Small intestine (tissue), 7 donors: ENCODE measurements around the gene C5orf58. TPM values are rescaled to one million over a fixed set of nuclear protein-coding genes. Genes with fewer than 3 reads are reported as not detected.
"Not testable (repeated sequence)": the region's sequence is repeated elsewhere in the genome, so short reads cannot be mapped to it uniquely, and the experiment has no call there.

Experiments
- DNase-seq, 2 donors: peaks; one replicate each; pipeline versions ENCODE4 v3.0.0 to v3.0.0-alpha.2; 2013
- FAIRE-seq: peaks from 2 replicates; lab custom pipeline; 2012; peaks lifted over from hg19 to GRCh38; lab: Jason Lieb, UNC
- H3K27ac ChIP-seq, 3 donors: one replicate each; pipeline ENCODE4 v1.5.1; 2013; ENCODE audit warnings: low read length in 2 of 3, mild to moderate bottlenecking in 2 of 3, control low read depth in 1 of 3, inconsistent platforms in 1 of 3, low read depth in 1 of 3, moderate library complexity in 1 of 3
- H3K27me3 ChIP-seq, 3 donors: one replicate each; pipeline ENCODE4 v1.6.1; 2013; ENCODE audit warnings: low read length in 3 of 3, inconsistent platforms in 1 of 3; ENCODE audit not compliant: control insufficient read depth in 3 of 3, insufficient read depth in 3 of 3
- H3K36me3 ChIP-seq, 3 donors: one replicate each; pipeline ENCODE4 v1.6.1; 2013; ENCODE audit warnings: low read length in 3 of 3, inconsistent platforms in 1 of 3, low read depth in 1 of 3, mild to moderate bottlenecking in 1 of 3, moderate library complexity in 1 of 3; ENCODE audit not compliant: control insufficient read depth in 3 of 3, insufficient read depth in 2 of 3
- H3K4me1 ChIP-seq, 3 donors: one replicate each; pipeline ENCODE4 v1.6.1; 2013; ENCODE audit warnings: low read length in 2 of 3, inconsistent platforms in 1 of 3, low read depth in 1 of 3, mild to moderate bottlenecking in 1 of 3, moderate library complexity in 1 of 3; ENCODE audit not compliant: control insufficient read depth in 3 of 3, insufficient read depth in 2 of 3
- H3K4me3 ChIP-seq, 3 donors: one replicate each; pipeline ENCODE4 v1.5.1; 2013; ENCODE audit warnings: low read length in 3 of 3, control low read depth in 1 of 3, inconsistent platforms in 1 of 3, low read depth in 1 of 3, mild to moderate bottlenecking in 1 of 3, moderate library complexity in 1 of 3
- H3K9me3 ChIP-seq, 2 donors: one replicate each; pipeline ENCODE4 v1.6.1; 2013; ENCODE audit warnings: low read depth in 1 of 2, low read length in 1 of 2; ENCODE audit not compliant: control insufficient read depth in 2 of 2, insufficient read depth in 1 of 2
- WGBS, 3 donors: extraction: QIAGEN DNeasy Blood & Tissue Kit; methylation state at CpG; one replicate each; pipeline ENCODE4 v1.1.7; 2013; 5-methylcytosine and 5-hydroxymethylcytosine counted together
- polyA plus RNA-seq, 4 donors: library from polyadenylated mRNA; stranded (reverse) in 3 of 4; unstranded in 1 of 4; fragments of 200-250 nt in 3 of 4; fragments of 120-200 nt in 1 of 4; gene quantifications; one replicate each; pipeline versions ENCODE4 v1.2.1 to v1.2.3, GENCODE V29; 2013
- donor health status: healthy with polysubstance abuse.
- donor health status: control.
- donor health status: control.
- donor health status: Bipolar disorder and iron deficiency.
- donor health status: healthy.

C5orf58 gene
- polyA plus RNA-seq, 4 donors, result 0.69 TPM; not detected in 3

DNA sequence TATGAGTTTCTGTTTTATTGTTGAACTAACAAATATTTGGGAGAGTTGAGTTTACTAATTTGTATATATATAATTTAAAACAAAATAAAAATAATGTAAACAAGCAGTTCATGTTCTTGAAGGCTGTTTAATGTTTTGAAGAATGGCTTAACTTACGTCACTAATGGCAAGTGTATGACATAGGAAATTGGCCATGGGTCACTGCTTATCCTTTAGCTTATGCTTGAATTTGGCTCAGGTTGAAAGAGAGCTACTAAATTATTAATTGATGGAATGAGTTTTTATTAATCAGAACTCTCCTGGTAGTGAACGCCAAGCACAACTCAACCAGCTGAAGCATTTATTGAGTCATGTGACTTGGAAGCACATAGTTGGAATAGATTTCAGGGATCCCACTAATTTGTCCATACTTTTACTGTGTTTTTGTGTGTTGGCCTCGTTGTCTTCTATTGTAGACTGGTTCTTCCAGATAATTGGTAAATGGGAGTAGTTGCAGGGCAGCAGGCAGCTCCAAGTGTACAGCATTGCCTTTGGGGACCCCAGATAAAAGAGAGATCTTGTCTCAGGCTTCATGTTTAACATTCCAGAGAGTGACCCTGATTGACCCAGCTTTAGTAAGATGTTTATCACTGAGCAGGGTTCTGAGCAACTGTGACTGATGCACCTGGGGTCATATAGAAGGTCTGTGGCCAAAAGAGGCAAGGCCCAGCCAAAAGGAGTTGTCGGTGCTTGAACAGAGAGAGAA is 13.5 kb downstream of the C5orf58 start:
- DNase-seq (no peak), FAIRE-seq (no peak)
- Histone ChIP-seq H3K27me3 (no peaks in the 10 kb centered on the region), H3K4me3 (no peak overlapping the region), H3K27ac (no peak overlapping the region), H3K36me3 (no peaks in the 10 kb centered on the region), H3K4me1 (no peaks in the 10 kb centered on the region), H3K9me3 (no peaks in the 10 kb centered on the region)
- 67 to 73% (median 70%) methylated on average over 4 of the region's 4 CpGs for WGBS, 3 donors

DNA sequence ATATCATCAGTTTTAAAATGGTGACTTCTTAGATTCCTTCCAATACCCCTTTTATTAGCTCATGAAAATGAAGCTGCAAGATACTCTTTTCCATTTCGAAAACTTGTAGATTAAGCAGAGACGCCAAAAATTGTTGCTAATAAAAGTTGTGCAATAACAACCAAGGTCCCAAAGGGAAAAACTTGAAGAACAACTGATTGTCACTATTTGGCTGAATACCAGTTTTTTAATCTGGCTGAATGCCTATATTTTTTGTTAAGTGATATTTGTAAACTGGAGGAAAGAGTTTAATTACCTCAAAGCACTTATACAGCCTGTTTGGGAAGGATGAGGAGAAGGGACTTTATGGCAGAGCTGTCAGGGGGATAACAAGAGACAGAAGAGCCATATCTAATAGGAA is 14.6 kb downstream of the C5orf58 start:
- Histone ChIP-seq H3K4me1 (no peaks in the 10 kb centered on the region), H3K27ac (no peak overlapping the region), H3K9me3 (no peaks in the 10 kb centered on the region), H3K4me3 (no peak overlapping the region), H3K36me3 (no peaks in the 10 kb centered on the region), H3K27me3 (peaks cover 0 to 3% (median 0%) of the 10 kb centered on the region in 3 donors)
- FAIRE-seq (no peak), DNase-seq (no peak)
- WGBS, 3 donors, result 66 to 79% (median 73%) methylated on average over 2 of the region's 2 CpGs

DNA sequence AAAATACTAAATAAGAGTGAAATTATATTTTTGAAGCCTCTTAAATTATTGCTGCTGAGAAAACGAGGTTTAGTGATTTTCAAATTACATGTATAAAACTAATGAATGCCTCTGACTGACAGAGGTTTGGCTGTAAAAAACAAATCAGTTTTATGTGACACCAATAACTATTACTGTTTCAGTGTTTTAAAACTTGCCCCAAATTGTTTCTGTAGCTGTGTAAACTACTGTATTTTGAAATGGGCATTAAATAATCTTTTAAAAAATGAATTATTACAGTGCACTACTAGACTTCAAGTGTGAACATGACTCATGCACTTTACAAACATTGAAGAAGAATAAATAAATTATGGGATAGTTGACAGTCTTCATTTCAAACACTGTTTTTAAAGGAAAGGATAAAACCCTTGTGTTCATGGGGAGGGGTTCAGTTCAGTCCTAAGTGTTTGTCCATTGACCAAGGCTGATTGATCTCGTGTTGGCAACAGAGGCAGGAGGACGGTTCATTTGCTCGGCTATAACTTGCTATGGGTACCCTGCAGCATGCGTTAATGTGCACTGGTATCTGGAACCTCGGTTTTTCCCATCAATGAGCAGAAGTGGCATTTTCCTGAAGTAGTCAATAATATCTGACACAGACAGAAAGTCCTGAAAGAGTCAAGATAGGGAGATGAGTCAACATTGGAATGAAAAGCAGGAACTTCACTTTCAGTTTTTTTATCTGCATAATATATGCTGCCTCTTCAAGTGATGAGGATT is 15.6 kb downstream of the C5orf58 start:
- Histone ChIP-seq H3K4me3 (no peak overlapping the region), H3K4me1 (no peaks in the 10 kb centered on the region), H3K36me3 (no peaks in the 10 kb centered on the region), H3K27me3 (peaks cover 0 to 3% (median 0%) of the 10 kb centered on the region in 3 donors), H3K9me3 (no peaks in the 10 kb centered on the region), H3K27ac (no peak overlapping the region)
- 61 to 69% (median 68%) methylated on average over 6 of the region's 6 CpGs for WGBS, 3 donors
- DNase-seq, result no peak
- FAIRE-seq, result no peak

DNA sequence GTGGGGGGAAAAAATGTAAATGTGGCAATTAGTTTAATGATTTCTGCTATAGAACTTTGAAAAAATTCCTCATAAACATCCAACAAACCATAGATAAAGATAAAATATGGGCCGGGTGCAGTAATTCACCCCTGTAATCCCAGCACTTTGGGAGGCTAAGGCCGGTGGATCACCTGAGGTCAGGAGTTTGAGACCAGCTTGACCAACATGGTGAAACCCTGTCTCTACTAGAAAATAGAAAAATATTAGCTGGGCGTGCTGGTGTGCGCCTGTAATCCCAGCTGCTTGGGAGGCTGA is 16.1 kb downstream of the C5orf58 start:
- FAIRE-seq, H3K4me1 ChIP-seq, H3K4me3 ChIP-seq, H3K9me3 ChIP-seq, H3K36me3 ChIP-seq, DNase-seq, H3K27ac ChIP-seq, H3K27me3 ChIP-seq: not testable (repeated sequence)
- 86 to 94% (median 94%) methylated on average over 4 of the region's 4 CpGs for WGBS, 3 donors

DNA sequence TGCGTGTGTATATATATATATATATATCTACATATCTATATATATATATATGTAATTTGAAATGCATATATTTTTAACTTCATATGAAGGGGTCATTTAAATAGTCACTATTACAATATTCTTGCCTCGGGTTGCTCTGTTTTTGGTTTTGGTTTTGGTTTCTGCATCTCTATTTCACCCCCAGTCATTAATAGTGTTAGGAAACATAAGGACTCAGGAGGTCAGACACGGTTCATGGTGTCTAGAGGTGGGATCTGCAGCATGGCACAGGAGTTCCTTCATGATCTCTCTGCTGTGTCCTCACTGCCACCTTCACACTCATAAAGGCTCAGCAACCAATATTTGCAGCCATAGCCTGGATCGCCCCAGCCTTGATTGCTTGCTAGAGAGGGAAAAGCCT is 16.6 kb downstream of the C5orf58 start:
- no peaks in the 10 kb centered on the region for H3K36me3 ChIP-seq
- no peaks in the 10 kb centered on the region for H3K4me1 ChIP-seq
- no peak overlapping the region for H3K4me3 ChIP-seq
- no peak overlapping the region for H3K27ac ChIP-seq
- WGBS, 3 donors, result 59 to 71% (median 62%) methylated on average over 4 of the region's 4 CpGs
- H3K9me3 ChIP-seq, result no peaks in the 10 kb centered on the region
- H3K27me3 ChIP-seq, result peaks cover 0 to 5% (median 0%) of the 10 kb centered on the region in 3 donors
- DNase-seq (no peak), FAIRE-seq (no peak)

DNA sequence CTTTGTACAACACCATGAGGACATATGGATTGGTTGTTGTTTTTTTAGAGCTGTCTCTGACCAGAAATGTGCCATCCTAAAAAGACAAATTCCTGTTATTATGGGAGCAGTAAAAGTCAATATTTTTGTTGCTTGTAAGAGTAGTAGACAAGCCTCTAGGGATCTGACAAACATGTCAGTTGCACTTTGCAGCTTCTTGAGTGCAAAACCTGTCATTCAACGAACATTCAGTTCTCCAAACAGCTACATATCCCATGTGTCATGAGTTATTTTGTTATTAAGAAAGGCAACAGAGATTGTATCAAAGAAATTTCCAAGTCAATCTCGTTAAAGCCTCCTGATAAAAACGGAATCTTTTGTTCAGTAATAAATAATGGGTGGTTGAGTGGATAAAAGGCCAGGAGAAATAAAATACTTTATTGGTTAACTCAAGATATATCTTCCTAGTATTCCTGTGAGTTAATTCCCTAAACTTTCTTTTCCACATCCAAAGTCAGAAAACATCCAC is 18.1 kb downstream of the C5orf58 start:
- WGBS, 3 donors, result 39 to 67% (median 59%) methylated on average over 3 of the region's 3 CpGs
- no peak overlapping the region for H3K27ac ChIP-seq
- no peaks in the 10 kb centered on the region for H3K4me1 ChIP-seq
- H3K9me3 ChIP-seq, result no peaks in the 10 kb centered on the region
- H3K4me3 ChIP-seq, result no peak overlapping the region
- H3K27me3 ChIP-seq, result peaks cover 0 to 5% (median 0%) of the 10 kb centered on the region in 3 donors
- H3K36me3 ChIP-seq, result no peaks in the 10 kb centered on the region
- DNase-seq (no peak), FAIRE-seq (no peak)

DNA sequence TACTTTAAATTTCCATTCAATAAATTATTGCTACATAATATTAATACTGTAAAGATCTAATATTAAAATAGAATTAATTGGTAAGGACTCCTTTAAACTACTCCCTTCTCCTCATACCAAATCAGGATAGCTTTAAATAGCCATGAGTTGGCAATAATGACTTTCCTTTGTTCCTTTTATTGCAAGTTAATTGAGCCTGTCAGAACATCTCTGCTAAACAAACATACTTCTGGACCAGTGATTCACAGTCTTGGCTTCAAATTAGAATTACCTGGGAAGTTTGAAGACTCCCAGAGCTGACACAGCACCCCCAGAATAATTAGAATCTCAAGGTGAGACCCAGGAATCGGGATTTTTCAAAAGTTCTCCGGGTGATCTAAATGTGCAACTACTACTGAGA is 18.7 kb downstream of the C5orf58 start:
- Histone ChIP-seq H3K4me1 (no peaks in the 10 kb centered on the region), H3K9me3 (no peaks in the 10 kb centered on the region), H3K27me3 (peaks cover 0 to 5% (median 0%) of the 10 kb centered on the region in 3 donors), H3K36me3 (no peaks in the 10 kb centered on the region), H3K27ac (no peak overlapping the region), H3K4me3 (no peak overlapping the region)
- 66 to 91% (median 83%) methylated on average over 2 of the region's 2 CpGs for WGBS, 3 donors
- FAIRE-seq (no peak), DNase-seq (no peak)

DNA sequence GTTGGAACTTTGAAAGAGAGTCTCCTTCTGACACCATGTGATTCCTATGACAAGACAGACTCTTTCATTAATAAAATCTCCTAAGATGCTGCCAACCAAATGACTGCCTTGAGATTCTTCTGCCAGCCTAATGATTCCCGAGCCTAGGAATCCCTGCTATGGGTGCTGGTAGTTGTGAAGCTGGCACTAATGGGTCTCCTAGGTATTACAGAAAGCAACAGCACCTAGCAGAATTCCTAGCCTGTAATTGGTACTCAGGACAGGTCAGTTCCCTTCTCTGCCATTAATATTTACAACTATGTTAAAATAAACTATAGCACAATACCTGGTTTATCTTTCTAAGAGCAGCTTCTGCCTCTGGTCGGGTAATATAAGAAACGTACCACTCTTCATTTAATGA is 19.3 kb downstream of the C5orf58 start:
- 38 to 73% (median 52%) methylated on average over 3 of the region's 3 CpGs for WGBS, 3 donors
- Histone ChIP-seq H3K27me3 (peaks cover 0 to 5% (median 0%) of the 10 kb centered on the region in 3 donors), H3K4me3 (no peak overlapping the region), H3K27ac (no peak overlapping the region), H3K9me3 (no peaks in the 10 kb centered on the region), H3K4me1 (no peaks in the 10 kb centered on the region), H3K36me3 (no peaks in the 10 kb centered on the region)
- DNase-seq (no peak), FAIRE-seq (no peak)
